GM18909 (cell line): Measurements from ENCODE around the gene CCDC127.
A peak's percentile ranks its signal among the peaks of the same experiment; 100 is the strongest.

Experiments
- ATAC-seq: cut with Tn5 transposase; IDR thresholded peaks from one replicate; pipeline ENCODE4 v1.9.1; 2021; ENCODE audit warnings: mild to moderate bottlenecking; ENCODE audit not compliant: unreplicated experiment, poor library complexity

CCDC127 gene

GRCh38 chr5:191949-192690 lies 25.8 kb downstream of the CCDC127 start:
- no peak for ATAC-seq

- peak; percentile 37 for ATAC-seq
These were observed 26.7 kb downstream of the CCDC127 start, which contains the start of gene LRRC14B for GRCh38 chr5:191036-191948. LRRC14B (plus strand) TSS chr5:191495; CDS start chr5:191539, 44 bp downstream.

- peak; percentile 38 for ATAC-seq
These were observed 27.5 kb downstream of the CCDC127 start for GRCh38 chr5:190366-191035.

GRCh38 chr5:189976-190365 lies 28.0 kb downstream of the CCDC127 start:
- ATAC-seq, result no peak

- no peak for ATAC-seq
These were observed 28.5 kb downstream of the CCDC127 start for GRCh38 chr5:189486-189885.

GRCh38 chr5:188488-189481 lies 29.2 kb downstream of the CCDC127 start:
- peak; percentile 81 for ATAC-seq

GRCh38 chr5:187617-188451 lies 30.1 kb downstream of the CCDC127 start:
- ATAC-seq, result no peak

- ATAC-seq, result no peak
These were observed 30.9 kb downstream of the CCDC127 start for GRCh38 chr5:187042-187431.

GRCh38 chr5:186091-187041 lies 31.6 kb downstream of the CCDC127 start:
- no peak for ATAC-seq

GRCh38 chr5:185095-186070 lies 32.6 kb downstream of the CCDC127 start:
- no peak for ATAC-seq

GRCh38 chr5:184471-184870 lies 33.5 kb downstream of the CCDC127 start:
- ATAC-seq, result no peak

GRCh38 chr5:182126-182525 lies 35.8 kb downstream of the CCDC127 start:
- ATAC-seq, result no peak

GRCh38 chr5:181566-181965 lies 36.4 kb downstream of the CCDC127 start:
- ATAC-seq, result no peak

- no peak for ATAC-seq
These were observed 36.8 kb downstream of the CCDC127 start for GRCh38 chr5:181160-181559.

- ATAC-seq, result no peak
These were observed 37.6 kb downstream of the CCDC127 start for GRCh38 chr5:180286-180918.

GRCh38 chr5:179401-179800 lies 38.6 kb downstream of the CCDC127 start:
- ATAC-seq, result no peak
